Stimulated activated CD4-positive, alpha-beta T cell treated with anti-CD3 and anti-CD28 coated beads, TNF-alpha, amount 100 ng/mL, for 24 hours (primary cell): ENCODE data around the gene VPS35.
"Not testable (repeated sequence)": the region's sequence is repeated elsewhere in the genome, so short reads cannot be mapped to it uniquely, and the experiment has no call there.

Source experiments
- DNase-seq, 3 experiments: peaks; one replicate each; pipeline ENCODE4 v3.0.0-alpha.2; 2020; ENCODE audit warnings: low read depth in 3 of 3

VPS35 gene

GRCh38 chr16:46712911-46713310 lies 23.9 kb upstream of the VPS35 start:
- no peak for DNase-seq

GRCh38 chr16:46711106-46712058 lies 22.4 kb upstream of the VPS35 start:
- DNase-seq = no peak

GRCh38 chr16:46709469-46710005 lies 20.6 kb upstream of the VPS35 start:
- DNase-seq = no peak

- DNase-seq = no peak
Measured at GRCh38 chr16:46706642-46707041, 17.7 kb upstream of the VPS35 start.

DNA sequence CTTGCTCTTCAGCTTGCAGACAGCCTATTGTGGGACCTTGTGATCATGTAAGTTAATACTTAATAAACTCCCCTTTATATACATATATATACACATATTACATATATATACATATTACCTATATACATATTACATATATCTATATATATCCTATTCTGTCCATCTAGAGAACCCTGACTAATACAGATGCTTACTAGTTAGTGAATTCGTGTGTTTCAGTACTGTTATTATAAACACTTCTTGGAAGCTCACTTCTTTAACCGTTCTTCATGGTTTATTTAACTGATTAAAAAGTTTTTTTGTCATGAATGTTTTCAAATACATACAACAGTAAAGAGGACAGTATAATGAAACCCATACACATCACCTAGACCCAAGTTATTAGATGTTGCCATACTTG lies 13.1 kb upstream of the VPS35 start:
- no peak for DNase-seq

DNA sequence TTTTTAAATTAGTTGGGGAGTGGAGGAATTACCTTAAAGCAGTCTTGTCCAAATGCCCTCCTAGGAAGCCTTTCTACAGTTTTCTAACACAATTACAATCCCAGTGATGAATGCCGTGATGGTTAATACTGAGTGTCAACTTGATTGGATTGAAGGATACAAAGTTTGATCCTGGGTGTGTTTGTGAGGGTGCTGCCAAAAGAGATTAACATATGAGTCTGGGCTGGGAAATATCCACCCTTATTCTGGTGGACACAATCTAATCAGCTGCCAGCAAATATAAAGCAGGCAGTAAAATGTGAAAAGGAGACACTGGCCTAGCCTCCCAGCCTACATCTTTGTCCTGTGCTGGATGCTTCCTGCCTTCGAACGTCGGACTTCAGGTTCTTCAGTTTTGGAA lies 12.6 kb upstream of the VPS35 start:
- DNase-seq = no peak

- DNase-seq = no peak
Measured at GRCh38 chr16:46700048-46700447, 11.1 kb upstream of the VPS35 start.

- DNase-seq = no peak
Measured at GRCh38 chr16:46696957-46697356, 8.0 kb upstream of the VPS35 start.

DNA sequence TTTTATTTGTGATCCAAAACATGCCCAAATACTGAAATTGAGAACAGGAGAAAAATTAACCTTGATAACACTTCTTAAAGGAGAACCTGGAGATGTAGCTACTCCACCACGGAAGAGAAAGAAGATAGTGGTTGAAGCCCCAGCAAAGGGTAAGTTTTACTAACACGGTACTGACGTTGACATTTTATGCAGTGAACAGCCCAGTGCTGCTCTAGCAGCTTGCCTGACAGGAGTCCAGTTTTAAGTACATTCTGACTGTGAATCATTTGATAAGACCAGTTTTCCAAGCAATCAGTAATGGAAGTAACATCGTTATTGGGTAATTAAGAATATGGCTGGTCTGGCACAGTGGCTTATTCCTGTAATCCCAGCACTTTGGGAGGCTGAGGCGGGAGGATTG lies 7.0 kb upstream of the VPS35 start:
- DNase-seq = no peak

DNA sequence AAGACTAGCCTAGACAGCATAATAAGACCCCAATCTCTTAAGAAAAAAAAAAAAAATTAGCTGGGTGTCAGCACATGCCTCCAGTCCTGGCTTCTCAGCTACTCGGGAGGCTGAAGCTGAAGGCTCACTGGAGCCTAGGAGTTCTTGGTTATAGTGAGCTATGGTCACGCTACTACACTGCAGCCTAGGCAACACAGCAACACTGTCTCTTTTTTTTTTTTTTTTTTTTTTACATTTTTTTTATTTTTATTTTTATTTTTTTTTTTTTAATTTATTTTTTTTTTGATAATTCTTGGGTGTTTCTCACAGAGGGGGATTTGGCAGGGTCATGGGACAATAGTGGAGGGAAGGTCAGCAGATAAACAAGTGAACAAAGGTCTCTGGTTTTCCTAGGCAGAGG lies 4.6 kb upstream of the VPS35 start:
- DNase-seq = no peak

GRCh38 chr16:46691726-46692125 lies 2.7 kb upstream of the VPS35 start:
- no peak for DNase-seq

- no peak for DNase-seq
Measured at GRCh38 chr16:46690281-46691178, 1.6 kb upstream of the VPS35 start.

DNA sequence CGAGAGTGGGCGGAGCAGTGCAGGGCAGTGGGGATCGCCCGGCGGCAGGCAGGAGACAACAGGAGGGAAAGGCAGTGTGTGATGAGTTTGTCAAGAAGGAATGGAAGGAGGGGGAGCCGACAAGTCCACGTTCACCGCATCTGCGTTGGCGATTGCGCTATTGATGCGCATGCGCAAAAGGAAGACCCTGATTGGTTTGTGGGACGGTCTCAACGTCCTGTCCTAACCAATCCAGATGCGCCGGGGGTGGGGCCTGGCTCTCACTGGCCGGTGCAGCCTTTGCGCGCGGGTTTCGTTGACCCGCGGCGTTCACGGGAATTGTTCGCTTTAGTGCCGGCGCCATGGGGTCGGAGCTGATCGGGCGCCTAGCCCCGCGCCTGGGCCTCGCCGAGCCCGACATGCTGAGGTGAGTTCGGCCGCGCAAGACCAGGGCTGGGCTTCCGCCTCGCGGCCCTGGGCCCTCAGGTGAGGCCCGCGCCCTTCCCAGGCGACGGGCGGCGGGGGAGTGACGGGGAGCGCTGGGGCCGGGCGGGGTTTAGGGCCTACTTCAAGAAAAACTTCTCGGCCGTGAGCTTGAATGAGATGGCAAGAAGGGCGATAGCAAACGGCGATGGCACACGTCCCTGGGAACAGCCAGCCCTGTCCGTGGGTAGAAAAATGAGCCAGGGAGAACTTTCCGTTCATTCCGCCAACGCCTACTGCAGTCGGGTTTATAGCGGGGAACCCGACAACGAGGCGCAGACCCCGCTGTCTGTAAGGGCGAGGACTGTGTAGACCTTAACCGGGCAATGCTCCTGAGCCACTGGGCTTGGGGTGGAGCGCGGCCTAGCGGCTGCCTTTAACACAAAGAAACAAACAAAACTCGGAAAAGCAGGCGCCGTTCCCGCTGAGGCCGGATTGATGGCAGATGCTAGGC lies 645 bp upstream of the VPS35 start, which contains the start of gene ORC6:
ORC6 (plus strand) TSS at position 295 of the 916 bp plus-strand sequence; CDS start at position 342, 47 bp downstream.
- peak; percentile 94 to 98 (median 96) for DNase-seq

DNA sequence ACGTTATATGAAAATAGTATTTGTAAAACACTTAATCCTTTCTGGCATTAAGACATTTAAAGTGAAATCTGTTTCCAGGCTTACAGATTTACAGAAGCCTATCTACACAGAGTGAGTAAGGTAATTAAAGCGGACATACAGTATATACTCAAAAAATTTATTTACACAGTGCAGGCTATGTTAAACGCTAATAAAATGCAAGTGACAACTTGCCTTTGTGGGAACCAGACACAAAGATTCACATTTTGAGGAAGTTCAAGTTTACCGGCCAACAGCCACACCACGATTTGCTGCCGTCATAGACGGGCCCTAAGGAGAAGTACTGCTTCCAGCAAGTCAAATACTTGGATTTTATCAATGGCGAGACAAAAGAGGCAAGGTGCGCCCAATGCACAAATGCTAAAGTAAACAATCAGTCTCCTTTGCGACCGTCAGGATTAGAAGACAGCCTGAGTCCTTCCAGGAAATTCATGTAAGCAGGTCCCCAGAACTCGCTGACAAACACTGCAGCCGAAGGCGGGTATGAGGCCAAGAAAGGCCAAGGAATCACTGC lies 801 bp downstream of the VPS35 start:
- no peak for DNase-seq

DNA sequence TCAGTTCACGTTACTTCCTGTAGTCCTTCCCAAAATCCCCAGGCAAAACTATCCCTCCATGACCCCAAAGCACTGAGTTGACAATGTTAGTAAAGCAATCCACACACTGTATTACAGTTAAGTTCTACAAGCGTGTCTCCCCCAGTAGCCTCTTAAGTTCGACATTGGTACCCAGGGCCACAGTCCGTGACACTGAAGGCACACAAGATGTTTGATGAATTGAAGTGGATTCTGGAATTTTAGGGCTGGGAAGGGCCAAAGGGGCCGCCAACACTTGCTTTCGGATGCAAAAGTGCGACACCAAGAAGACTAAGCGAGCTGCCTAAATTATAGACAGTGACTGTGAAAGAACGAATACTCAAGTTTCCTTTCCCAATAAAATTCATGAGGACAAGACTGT lies 1.5 kb downstream of the VPS35 start:
- DNase-seq = no peak

DNA sequence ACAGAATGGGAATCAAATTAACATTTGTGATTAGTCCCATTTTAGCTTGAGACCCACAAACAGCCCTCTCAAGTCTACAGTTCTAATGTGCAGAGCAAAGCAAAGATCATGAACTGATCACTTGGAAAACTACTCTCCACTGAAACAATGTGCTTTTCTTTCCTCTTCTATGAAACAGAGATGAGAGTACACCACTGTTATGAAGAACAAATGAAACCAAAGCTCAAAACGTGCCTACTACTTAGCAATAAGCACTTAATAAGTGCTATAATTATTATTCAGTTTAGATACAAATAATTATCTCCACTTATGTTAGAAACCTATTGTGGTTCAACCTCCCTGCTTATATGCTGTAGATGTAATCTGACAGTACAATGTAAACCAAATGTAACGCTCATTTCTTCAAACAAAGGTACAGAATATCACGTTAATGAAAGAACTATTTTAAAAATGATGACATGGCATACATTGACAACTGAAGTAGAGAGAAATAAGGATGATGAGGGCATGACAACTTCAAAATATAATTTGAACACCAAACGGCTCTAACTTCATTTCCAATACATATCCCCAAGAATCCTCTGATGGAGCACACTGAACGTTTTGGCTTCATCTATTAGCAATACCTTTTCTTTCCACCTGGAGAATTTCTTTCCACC lies 2.0 kb downstream of the VPS35 start:
- no peak for DNase-seq

GRCh38 chr16:46681867-46682266 lies 7.1 kb downstream of the VPS35 start:
- DNase-seq = not testable (repeated sequence)

DNA sequence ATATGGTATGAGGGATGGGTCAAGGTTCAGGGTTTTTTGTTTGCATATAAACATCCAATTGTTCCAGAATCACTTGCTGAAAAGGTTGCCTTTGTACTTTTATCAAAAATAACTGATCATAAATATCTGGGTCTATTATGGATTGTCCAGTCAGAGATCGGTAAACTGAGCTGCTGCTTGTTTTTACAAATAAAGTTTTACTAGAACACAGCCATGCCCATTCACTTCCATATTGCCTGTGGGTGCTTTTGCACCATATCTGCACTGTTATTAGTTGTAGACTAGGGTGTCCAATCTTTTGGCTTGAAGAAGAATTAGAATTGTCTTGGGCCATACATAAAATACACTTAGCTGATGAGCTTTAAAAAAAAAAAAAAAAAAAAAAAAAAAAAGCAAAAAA lies 11.0 kb downstream of the VPS35 start:
- not testable (repeated sequence) for DNase-seq

DNA sequence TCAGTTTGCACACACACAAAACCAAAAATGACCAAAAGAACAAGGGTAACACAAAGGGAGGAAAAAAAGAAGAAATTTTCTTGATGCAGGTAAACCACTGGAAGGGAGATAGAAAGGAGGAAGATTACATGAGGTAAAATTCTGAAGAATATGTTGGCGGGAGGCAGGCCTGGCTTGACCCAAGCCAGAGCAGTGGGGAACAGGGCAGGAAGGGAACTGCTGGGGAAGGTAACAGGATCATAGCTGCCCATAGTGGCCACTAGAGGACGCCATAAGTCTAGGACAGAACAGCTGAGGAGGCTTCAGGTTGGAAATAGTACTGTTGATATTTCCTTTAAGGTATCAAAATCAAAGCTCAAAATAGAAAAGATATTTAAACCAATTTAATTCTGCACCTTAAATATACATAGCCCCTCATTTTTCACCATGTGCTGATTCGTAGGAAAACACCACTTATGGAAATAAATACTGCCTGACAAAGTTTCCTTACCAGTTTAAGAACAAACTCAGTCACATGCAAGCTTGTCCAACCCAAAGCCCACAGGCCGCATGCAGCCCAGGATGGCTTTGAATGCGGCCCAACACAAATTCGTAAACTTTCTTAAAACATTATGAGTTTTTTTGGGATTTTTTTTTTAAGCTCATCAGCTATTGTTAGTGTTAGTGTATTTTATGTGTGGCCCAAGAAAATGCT lies 15.5 kb downstream of the VPS35 start:
- peak; percentile 11 to 24 (median 19) for DNase-seq

GRCh38 chr16:46662123-46662522 lies 26.9 kb downstream of the VPS35 start:
- no peak for DNase-seq
